Right lobe of liver (tissue), 4 donors: ENCODE data around the gene TTC9B.

ENCODE experiments used
- POLR2A ChIP-seq: fragments of 450-650 bp; IDR thresholded peaks from one replicate; pipeline ENCODE4 v1.6.1; 2017; ENCODE audit warnings: antibody characterized with exemption, mild to moderate bottlenecking
- TF ChIP-seq, protein P1 (sequence below), 4 donors: fragments of 200-600 bp in 3 of 4; fragments of 450-650 bp in 1 of 4; IDR thresholded peaks; one replicate each; pipeline versions ENCODE4 v1.5.1 to v1.8.0; 2016 to 2022; ENCODE audit warnings: antibody characterized with exemption in 4 of 4, mild to moderate bottlenecking in 2 of 4
- donor health status: DM: no; HTN: no; CAD: no.
- donor health status: DM: no; HTN: no; CAD: no.
- donor health status: DM: no; HTN: yes; CAD: no.

DNA sequence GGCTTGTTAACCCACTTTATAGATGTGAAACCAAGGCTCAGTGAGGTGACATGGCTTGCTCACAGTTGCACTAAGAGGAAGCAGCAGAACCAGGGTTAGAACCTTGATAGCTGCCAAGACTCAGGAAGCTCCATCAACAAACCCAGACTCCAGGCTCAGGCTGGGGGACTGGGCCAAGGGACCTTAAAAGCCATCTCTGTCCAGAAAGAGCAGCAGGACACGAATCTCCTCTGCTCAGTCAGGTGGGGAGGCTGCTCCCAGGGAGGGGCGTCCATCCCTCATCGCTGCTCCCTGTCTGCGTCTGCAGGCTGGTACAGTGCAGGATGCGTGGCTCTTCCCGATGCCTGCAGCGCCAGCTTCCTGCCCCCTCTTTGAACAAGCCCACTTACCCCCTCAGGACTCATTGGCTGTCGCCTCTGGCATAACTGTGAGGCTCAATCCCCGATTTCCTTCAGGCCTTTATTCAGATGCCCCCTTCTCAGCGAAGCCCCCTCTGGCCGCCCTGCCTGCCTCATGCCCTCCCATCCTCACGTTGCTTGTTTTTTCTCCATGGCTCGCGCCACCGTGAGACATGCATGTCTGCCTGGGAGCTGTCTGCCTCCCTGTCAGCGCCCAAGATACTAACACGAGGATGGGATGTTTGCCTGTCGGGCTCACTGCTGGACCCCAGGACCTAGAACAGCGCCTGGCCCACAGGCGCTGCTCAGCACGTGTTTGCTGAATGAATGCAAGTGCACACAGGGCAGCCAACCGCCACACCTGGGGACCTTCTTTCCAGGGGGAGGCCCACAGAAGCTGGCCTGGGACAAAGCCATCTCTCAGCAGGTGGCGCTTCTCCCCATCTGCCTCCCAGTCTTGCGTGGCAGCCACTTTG, 45.5 kb upstream of the TTC9B start:
- TF ChIP-seq, protein P1, sequence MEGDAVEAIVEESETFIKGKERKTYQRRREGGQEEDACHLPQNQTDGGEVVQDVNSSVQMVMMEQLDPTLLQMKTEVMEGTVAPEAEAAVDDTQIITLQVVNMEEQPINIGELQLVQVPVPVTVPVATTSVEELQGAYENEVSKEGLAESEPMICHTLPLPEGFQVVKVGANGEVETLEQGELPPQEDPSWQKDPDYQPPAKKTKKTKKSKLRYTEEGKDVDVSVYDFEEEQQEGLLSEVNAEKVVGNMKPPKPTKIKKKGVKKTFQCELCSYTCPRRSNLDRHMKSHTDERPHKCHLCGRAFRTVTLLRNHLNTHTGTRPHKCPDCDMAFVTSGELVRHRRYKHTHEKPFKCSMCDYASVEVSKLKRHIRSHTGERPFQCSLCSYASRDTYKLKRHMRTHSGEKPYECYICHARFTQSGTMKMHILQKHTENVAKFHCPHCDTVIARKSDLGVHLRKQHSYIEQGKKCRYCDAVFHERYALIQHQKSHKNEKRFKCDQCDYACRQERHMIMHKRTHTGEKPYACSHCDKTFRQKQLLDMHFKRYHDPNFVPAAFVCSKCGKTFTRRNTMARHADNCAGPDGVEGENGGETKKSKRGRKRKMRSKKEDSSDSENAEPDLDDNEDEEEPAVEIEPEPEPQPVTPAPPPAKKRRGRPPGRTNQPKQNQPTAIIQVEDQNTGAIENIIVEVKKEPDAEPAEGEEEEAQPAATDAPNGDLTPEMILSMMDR (IDR thresholded peaks at IDR 0.05) = no peak
- TF ChIP-seq POLR2A = no peak
